ENCODE data around the gene CBR4.
"Not testable (repeated sequence)": the region's sequence is repeated elsewhere in the genome, so short reads cannot be mapped to it uniquely, and the experiment has no call there.

CBR4 gene

DNA sequence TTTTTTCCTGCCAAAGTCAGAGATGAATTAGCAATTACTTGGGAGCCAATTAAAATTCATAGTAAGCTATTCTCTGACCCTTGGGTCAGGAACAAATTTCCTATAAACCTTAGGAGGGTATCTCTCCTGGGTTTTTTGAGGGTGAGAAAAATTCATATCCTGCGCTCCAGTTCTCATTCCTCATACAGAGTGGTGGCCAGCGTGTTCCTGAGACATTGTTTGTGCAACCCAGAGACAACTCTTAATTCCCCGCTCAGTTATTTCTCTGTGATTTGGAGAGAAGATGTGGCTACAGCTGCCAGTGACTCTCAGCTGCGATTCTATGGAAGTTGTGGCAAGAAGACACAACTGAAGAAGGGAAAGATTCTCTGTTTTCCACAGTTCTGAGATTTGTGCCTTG is 37.9 kb upstream of the CBR4 start:
- Histone ChIP-seq H3K4me3 (ENCODE audit: low read depth, low read length) (no peak overlapping the region), H3K79me2 (ENCODE audit: control insufficient read depth, insufficient read depth, low read length, unreplicated experiment) (no peaks in the 10 kb centered on the region), H3K27me3 (ENCODE audit: insufficient read depth, low read length) (no peaks in the 10 kb centered on the region), H3K36me3 (ENCODE audit: insufficient read depth, low read length) (no peaks in the 10 kb centered on the region), H2AFZ (ENCODE audit: low read length, unreplicated experiment) (no peak overlapping the region), H3K4me1 (ENCODE audit: control insufficient read depth, insufficient read depth, low read length, unreplicated experiment) (no peaks in the 10 kb centered on the region), H3K27ac (ENCODE audit: low read depth, low read length) (no peak overlapping the region)

DNA sequence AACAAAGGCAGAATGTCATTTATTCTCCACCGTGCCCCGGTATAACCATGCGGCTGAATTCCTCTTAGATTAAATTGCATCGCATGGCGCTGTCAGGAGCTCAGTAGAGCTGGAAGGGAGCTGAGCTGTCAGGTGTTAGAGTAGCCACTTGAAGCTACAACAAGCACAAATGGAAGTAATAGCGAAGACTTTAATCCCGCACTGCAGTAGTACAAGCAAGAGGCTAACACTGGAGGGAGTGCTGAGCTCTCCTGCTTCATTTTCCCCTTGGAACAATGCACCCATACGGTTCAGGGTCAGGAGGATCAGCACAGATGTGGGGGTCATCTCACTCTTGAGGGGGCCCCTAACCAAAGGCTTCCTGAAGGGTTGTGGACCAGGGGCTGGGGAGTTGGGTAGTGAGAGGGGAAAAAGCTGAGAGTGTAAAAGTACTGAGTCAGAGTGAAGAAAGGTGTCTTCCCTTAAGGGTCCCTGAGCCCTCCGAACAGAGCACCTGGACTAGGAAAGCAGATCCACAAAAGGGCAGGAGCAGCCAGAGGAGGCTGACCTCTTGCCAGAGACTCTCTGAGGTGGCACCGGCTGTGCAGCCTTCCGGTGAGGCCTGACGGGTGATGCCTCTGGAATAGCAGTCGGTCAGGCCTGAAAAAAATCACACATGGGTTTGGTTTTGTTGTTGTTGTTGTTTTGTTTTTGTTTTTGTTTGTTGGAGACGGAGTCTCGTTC is 36.0 kb upstream of the CBR4 start:
- Histone ChIP-seq H3K79me2 (ENCODE audit: control insufficient read depth, insufficient read depth, low read length, unreplicated experiment) (no peaks in the 10 kb centered on the region), H3K27ac (ENCODE audit: low read depth, low read length) (no peak overlapping the region), H3K27me3 (ENCODE audit: insufficient read depth, low read length) (no peaks in the 10 kb centered on the region), H2AFZ (ENCODE audit: low read length, unreplicated experiment) (no peak overlapping the region), H3K4me3 (ENCODE audit: low read depth, low read length) (no peak overlapping the region), H3K36me3 (ENCODE audit: insufficient read depth, low read length) (no peaks in the 10 kb centered on the region), H3K4me1 (ENCODE audit: control insufficient read depth, insufficient read depth, low read length, unreplicated experiment) (no peaks in the 10 kb centered on the region)

DNA sequence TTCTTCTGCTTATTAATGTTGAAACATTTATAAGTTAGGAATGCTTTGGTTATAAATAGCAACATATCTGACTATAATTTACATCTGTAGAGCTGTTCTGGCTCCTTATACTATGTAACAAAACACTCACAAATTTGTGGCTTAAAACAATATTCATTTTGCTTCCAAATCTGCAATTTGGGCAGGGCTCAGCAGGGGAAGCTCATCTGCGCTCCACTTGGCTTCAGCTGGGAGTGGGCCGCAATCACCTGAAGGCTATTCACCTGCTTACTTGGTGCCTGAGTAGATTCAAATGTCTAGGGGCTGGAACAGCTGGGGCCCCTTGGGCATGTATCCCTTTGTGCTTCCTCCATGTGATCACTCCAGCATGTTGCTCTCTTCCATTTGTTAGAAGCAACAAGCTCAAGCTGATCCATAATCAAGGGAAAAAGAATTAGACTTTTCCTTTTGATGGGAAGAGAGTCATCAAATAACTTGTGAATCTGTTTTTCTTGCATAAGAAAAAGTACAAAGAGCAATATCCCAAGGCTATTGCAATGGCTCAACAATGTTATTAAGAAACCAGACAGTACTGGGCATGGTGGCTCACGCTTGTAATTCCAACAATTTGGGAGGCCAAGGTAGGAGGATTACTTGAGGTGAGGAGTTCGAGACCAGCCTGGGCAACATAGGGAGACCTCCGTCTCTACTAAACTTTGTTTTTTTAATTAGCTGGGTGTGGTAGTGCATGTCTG is 34.8 kb upstream of the CBR4 start:
- Histone ChIP-seq H3K36me3 (ENCODE audit: insufficient read depth, low read length) (no peaks in the 10 kb centered on the region), H2AFZ (ENCODE audit: low read length, unreplicated experiment) (no peak overlapping the region), H3K4me1 (ENCODE audit: control insufficient read depth, insufficient read depth, low read length, unreplicated experiment) (no peaks in the 10 kb centered on the region), H3K27ac (ENCODE audit: low read depth, low read length) (no peak overlapping the region), H3K4me3 (ENCODE audit: low read depth, low read length) (no peak overlapping the region), H3K79me2 (ENCODE audit: control insufficient read depth, insufficient read depth, low read length, unreplicated experiment) (no peaks in the 10 kb centered on the region), H3K27me3 (ENCODE audit: insufficient read depth, low read length) (no peaks in the 10 kb centered on the region)

DNA sequence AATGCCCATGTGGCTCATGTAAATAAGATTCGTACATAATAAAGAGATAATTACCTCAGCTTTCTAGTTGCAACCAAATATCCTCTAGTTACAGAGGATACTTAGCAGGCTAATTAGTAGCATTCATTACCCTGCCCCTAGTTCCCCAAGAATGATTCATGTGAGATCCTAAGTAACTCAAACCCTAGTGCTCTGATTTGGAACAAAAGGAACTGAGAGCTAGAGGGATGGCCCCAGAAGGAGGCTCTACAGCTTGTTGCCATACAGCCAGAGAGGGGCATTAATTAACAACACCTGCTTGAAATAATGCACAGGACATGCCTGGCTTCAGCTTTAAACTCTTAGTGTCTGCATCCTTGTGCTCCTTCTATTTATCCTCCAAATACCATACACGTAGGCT is 32.6 kb upstream of the CBR4 start:
- Histone ChIP-seq H3K27ac (ENCODE audit: low read depth, low read length) (no peak overlapping the region), H2AFZ (ENCODE audit: low read length, unreplicated experiment) (no peak overlapping the region), H3K4me3 (ENCODE audit: low read depth, low read length) (no peak overlapping the region), H3K79me2 (ENCODE audit: control insufficient read depth, insufficient read depth, low read length, unreplicated experiment) (no peaks in the 10 kb centered on the region), H3K36me3 (ENCODE audit: insufficient read depth, low read length) (no peaks in the 10 kb centered on the region), H3K4me1 (ENCODE audit: control insufficient read depth, insufficient read depth, low read length, unreplicated experiment) (no peaks in the 10 kb centered on the region), H3K27me3 (ENCODE audit: insufficient read depth, low read length) (no peaks in the 10 kb centered on the region)

DNA sequence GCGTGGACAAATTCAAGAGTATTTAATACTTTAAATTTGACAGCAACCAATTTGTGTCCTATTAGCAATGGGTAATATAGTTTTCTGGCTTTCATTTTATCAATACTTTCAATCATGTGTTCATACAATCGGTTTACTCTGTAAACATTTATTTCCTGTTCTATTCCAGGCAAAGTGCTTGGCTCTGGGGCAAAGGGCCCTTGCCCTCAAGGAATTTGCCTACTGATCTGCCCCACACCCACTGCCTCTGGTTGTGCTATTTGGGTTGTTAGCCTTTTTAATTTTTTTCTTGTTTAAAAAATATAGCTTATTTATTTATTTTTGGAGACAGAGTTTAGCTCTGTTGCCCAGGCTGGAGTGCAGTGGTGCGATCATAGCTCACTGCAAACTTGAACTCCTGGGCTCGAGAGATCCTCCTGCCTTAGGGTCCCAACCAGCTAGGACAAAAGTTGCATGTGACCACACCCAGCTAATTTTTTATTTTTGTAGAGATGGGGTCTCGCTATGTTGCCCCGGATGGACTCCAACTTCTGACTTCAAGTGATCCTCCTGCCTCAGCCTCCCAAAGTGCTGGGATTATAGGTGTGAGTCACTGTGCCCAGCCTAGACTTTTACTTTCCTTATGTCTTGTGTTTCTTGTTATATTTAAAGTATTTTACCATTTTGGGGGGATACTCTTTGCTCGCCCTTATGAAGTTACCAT is 30.7 kb upstream of the CBR4 start:
- Histone ChIP-seq H3K4me1 (ENCODE audit: control insufficient read depth, insufficient read depth, low read length, unreplicated experiment) (no peaks in the 10 kb centered on the region), H2AFZ (ENCODE audit: low read length, unreplicated experiment) (no peak overlapping the region), H3K79me2 (ENCODE audit: control insufficient read depth, insufficient read depth, low read length, unreplicated experiment) (no peaks in the 10 kb centered on the region), H3K27me3 (ENCODE audit: insufficient read depth, low read length) (no peaks in the 10 kb centered on the region), H3K27ac (ENCODE audit: low read depth, low read length) (no peak overlapping the region), H3K36me3 (ENCODE audit: insufficient read depth, low read length) (no peaks in the 10 kb centered on the region), H3K4me3 (ENCODE audit: low read depth, low read length) (no peak overlapping the region)

DNA sequence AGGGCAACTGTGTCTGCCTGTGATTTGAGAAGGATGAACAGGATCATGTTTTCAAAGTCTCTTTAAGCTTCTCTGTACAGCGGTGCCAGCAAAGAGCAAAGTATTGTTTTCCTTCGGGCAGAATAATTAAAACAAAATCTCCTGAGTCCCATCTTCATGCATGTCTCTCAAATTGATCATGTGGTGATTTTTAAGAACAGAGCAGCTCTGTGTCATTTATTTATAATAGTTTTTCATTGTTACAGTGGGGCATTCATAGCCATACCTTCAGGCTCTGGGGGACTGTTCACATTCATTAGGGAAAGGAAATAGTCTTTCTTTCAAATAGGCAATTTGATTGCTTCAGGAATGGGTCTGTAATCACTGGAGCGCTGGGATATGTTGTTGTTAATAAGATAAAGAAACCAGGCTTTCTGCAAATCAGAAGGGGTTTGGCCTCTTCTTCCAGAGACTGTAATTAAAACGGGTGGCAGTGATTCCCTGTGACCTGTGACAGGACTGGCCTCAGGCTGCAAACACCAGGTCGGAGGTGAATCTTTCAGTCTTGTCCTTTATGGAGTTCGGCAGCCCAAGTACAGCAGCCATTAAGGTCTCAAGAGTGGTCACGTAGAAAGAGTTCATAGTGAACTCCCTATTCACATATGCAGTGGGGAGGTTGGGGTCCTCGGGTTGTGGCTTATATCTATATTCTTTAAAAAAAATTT is 29.3 kb upstream of the CBR4 start:
- Histone ChIP-seq H3K4me1 (ENCODE audit: control insufficient read depth, insufficient read depth, low read length, unreplicated experiment) (no peaks in the 10 kb centered on the region), H3K4me3 (ENCODE audit: low read depth, low read length) (no peak overlapping the region), H2AFZ (ENCODE audit: low read length, unreplicated experiment) (no peak overlapping the region), H3K27ac (ENCODE audit: low read depth, low read length) (no peak overlapping the region), H3K36me3 (ENCODE audit: insufficient read depth, low read length) (no peaks in the 10 kb centered on the region), H3K27me3 (ENCODE audit: insufficient read depth, low read length) (no peaks in the 10 kb centered on the region), H3K79me2 (ENCODE audit: control insufficient read depth, insufficient read depth, low read length, unreplicated experiment) (no peaks in the 10 kb centered on the region)

DNA sequence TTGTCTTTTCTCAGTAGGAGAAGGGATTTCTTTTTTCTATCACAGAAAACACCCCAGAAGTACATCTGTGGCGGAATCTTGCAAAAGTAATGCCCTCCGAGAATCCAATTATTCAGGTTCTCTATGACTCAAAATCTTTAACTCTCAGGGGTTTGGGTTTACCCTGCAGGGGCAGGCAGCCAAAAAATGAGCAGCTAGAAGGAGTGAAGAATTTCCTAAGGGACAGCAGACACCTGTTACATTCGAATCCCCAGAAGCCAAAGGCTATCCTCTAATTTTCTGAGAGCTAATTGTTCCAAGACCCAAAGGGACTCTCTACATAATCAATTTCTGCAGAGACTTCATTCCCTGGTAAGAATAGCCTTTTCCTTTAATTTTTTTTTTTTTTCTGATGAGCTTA is 27.5 kb upstream of the CBR4 start:
- Histone ChIP-seq H3K27ac (ENCODE audit: low read depth, low read length) (no peak overlapping the region), H3K79me2 (ENCODE audit: control insufficient read depth, insufficient read depth, low read length, unreplicated experiment) (no peaks in the 10 kb centered on the region), H3K36me3 (ENCODE audit: insufficient read depth, low read length) (no peaks in the 10 kb centered on the region), H3K4me3 (ENCODE audit: low read depth, low read length) (no peak overlapping the region), H2AFZ (ENCODE audit: low read length, unreplicated experiment) (no peak overlapping the region), H3K4me1 (ENCODE audit: control insufficient read depth, insufficient read depth, low read length, unreplicated experiment) (no peaks in the 10 kb centered on the region), H3K27me3 (ENCODE audit: insufficient read depth, low read length) (no peaks in the 10 kb centered on the region)

DNA sequence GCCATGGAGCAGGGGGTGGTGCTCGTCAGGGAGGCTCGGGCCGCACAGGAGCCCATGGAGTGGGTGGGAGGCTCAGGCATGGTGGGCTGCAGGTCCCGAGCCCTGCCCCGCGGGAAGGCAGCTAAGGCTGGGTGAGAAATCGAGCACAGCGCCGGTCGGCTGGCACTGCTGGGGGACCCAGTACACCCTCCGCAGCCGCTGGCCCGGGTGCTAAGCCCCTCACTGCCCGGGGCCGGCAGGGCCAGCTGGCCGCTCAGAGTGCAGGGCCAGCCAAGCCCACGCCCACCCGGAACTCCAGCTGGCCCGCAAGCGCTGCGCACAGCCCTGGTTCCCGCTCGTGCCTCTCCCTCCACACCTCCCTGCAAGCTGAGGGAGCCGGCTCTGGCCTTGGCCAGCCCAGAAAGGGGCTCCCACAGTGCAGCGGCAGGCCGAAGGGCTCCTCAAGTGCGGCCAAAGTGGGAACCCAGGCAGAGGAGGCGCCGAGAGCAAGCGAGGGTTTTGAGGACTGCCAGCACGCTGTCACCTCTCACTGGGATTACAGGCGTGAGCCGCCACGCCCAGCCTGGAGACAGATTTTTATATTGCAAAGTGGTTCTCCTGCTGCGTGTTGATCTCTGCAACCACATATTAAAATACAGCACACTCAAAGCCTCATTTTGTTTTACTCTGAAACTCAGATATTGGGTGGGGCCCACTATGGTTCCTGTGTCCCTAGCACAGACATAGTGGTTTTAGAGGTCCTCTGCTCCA is 26.0 kb upstream of the CBR4 start:
- not testable (repeated sequence) for H3K4me1 ChIP-seq (ENCODE audit: control insufficient read depth, insufficient read depth, low read length, unreplicated experiment); H3K4me3 ChIP-seq (ENCODE audit: low read depth, low read length); H3K79me2 ChIP-seq (ENCODE audit: control insufficient read depth, insufficient read depth, low read length, unreplicated experiment); H2AFZ ChIP-seq (ENCODE audit: low read length, unreplicated experiment); H3K27ac ChIP-seq (ENCODE audit: low read depth, low read length); H3K27me3 ChIP-seq (ENCODE audit: insufficient read depth, low read length); H3K36me3 ChIP-seq (ENCODE audit: insufficient read depth, low read length)

DNA sequence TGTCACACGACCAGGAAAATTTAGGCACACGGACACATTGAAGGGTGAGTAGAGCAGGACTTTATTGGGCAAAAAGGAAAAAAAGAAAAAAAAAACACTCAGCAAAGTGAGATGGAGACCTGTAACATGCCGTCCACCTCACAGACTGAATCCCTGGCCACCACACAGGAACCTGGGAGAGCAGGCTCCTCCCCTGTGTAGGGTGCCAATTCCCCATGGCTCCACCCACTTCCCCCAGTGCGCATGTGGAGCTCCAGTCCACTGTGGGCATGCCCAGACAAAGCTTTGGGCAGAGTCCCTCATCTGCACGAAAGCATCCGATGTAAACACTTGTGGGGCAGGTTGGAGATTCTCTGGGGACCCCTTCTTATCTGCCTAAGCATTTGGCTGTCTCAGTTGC is 23.6 kb upstream of the CBR4 start:
- Histone ChIP-seq H3K4me3 (ENCODE audit: low read depth, low read length) (no peak overlapping the region), H3K4me1 (ENCODE audit: control insufficient read depth, insufficient read depth, low read length, unreplicated experiment) (peaks cover 9% of the 10 kb centered on the region), H3K36me3 (ENCODE audit: insufficient read depth, low read length) (no peaks in the 10 kb centered on the region), H3K27ac (ENCODE audit: low read depth, low read length) (no peak overlapping the region), H3K79me2 (ENCODE audit: control insufficient read depth, insufficient read depth, low read length, unreplicated experiment) (no peaks in the 10 kb centered on the region), H2AFZ (ENCODE audit: low read length, unreplicated experiment) (no peak overlapping the region), H3K27me3 (ENCODE audit: insufficient read depth, low read length) (no peaks in the 10 kb centered on the region)
